HG03442 (cell line): ENCODE data around the gene TAF3.

Experiments
- ATAC-seq: cut with Tn5 transposase; IDR thresholded peaks from one replicate; pipeline ENCODE4 v1.9.1; 2021; ENCODE audit warnings: mild to moderate bottlenecking, moderate library complexity; ENCODE audit not compliant: unreplicated experiment

TAF3 gene

GRCh38 chr10:8054494-8055407 is 236.4 kb downstream of the TAF3 start, which contains the start of gene GATA3:
Gene GATA3, plus strand, starts transcription at chr10:8054688. Its CDS starts 968 bp downstream, at chr10:8055656.
- ATAC-seq, result peak; percentile 32

GRCh38 chr10:8055420-8056349 is 237.4 kb downstream of the TAF3 start:
- no peak for ATAC-seq

GRCh38 chr10:8056378-8056777 is 238.1 kb downstream of the TAF3 start:
- ATAC-seq, result no peak

- ATAC-seq, result peak; percentile 27
Observed at GRCh38 chr10:8056871-8057331, 238.6 kb downstream of the TAF3 start.

GRCh38 chr10:8057636-8058273 is 239.4 kb downstream of the TAF3 start:
- no peak for ATAC-seq

GRCh38 chr10:8058274-8059111 is 240.2 kb downstream of the TAF3 start:
- no peak for ATAC-seq

GRCh38 chr10:8059191-8059936 is 241.1 kb downstream of the TAF3 start:
- ATAC-seq, result no peak

GRCh38 chr10:8060010-8060703 is 241.9 kb downstream of the TAF3 start:
- peak; percentile 36 for ATAC-seq

- ATAC-seq, result no peak
Observed at GRCh38 chr10:8060704-8061121, 242.4 kb downstream of the TAF3 start.

GRCh38 chr10:8061274-8062211 is 243.2 kb downstream of the TAF3 start:
- peak; percentile 29 for ATAC-seq

- ATAC-seq, result no peak
Observed at GRCh38 chr10:8063128-8063908, 245.0 kb downstream of the TAF3 start.

GRCh38 chr10:8063935-8064334 is 245.6 kb downstream of the TAF3 start:
- ATAC-seq, result no peak

- ATAC-seq, result no peak
Observed at GRCh38 chr10:8064436-8064835, 246.1 kb downstream of the TAF3 start.

- ATAC-seq, result no peak
Observed at GRCh38 chr10:8065651-8066050, 247.3 kb downstream of the TAF3 start.

GRCh38 chr10:8066124-8066523 is 247.8 kb downstream of the TAF3 start:
- ATAC-seq, result no peak
